ENCODE results near the gene RNF17.
A peak's percentile ranks its signal among the peaks of the same experiment; 100 is the strongest.

Gene RNF17

GRCh38 chr13:24916464-24916863 is 152.5 kb downstream of the RNF17 start:
- Histone ChIP-seq H3K4me3 (ENCODE audit: low read depth in 1 of 2, low read length in 1 of 2) (no peak overlapping the region), H3K36me3 (no peaks in the 10 kb centered on the region), H3K9me3 (no peaks in the 10 kb centered on the region), H3K27me3 (no peaks in the 10 kb centered on the region), H3K27ac (no peak overlapping the region), H3K4me1 (ENCODE audit: control insufficient read depth in 1 of 2, insufficient read depth in 1 of 2, low read depth in 1 of 2, low read length in 1 of 2) (no peaks in the 10 kb centered on the region)
- TF ChIP-seq CTCF (IDR thresholded peaks at IDR 0.05) = no peak

- TF ChIP-seq CTCF (IDR thresholded peaks at IDR 0.05) = no peak
- H3K36me3 ChIP-seq = no peaks in the 10 kb centered on the region
- no peak overlapping the region for H3K27ac ChIP-seq
- H3K4me1 ChIP-seq (ENCODE audit: control insufficient read depth in 1 of 2, insufficient read depth in 1 of 2, low read depth in 1 of 2, low read length in 1 of 2) = peaks cover 7 to 12% of the 10 kb centered on the region in 2 experiments
- no peaks in the 10 kb centered on the region for H3K9me3 ChIP-seq
- no peaks in the 10 kb centered on the region for H3K27me3 ChIP-seq
- no peak overlapping the region for H3K4me3 ChIP-seq (ENCODE audit: low read depth in 1 of 2, low read length in 1 of 2)
These were observed 157.0 kb downstream of the RNF17 start for GRCh38 chr13:24921003-24921402.

GRCh38 chr13:24921881-24922280 is 157.9 kb downstream of the RNF17 start:
- Histone ChIP-seq H3K4me1 (ENCODE audit: control insufficient read depth in 1 of 2, insufficient read depth in 1 of 2, low read depth in 1 of 2, low read length in 1 of 2) (peaks cover 7 to 12% of the 10 kb centered on the region in 2 experiments), H3K4me3 (ENCODE audit: low read depth in 1 of 2, low read length in 1 of 2) (peak overlapping the region; percentile 78 to 87), H3K27me3 (no peaks in the 10 kb centered on the region), H3K36me3 (no peaks in the 10 kb centered on the region), H3K9me3 (no peaks in the 10 kb centered on the region), H3K27ac (no peak overlapping the region)
- TF ChIP-seq CTCF (IDR thresholded peaks at IDR 0.05) = no peak

GRCh38 chr13:24922387-24922744 is 158.4 kb downstream of the RNF17 start:
- Histone ChIP-seq H3K4me3 (ENCODE audit: low read depth in 1 of 2, low read length in 1 of 2) (peak overlapping the region; percentile 78 to 87), H3K27me3 (no peaks in the 10 kb centered on the region), H3K4me1 (ENCODE audit: control insufficient read depth in 1 of 2, insufficient read depth in 1 of 2, low read depth in 1 of 2, low read length in 1 of 2) (peaks cover 7 to 12% of the 10 kb centered on the region in 2 experiments), H3K36me3 (no peaks in the 10 kb centered on the region), H3K9me3 (no peaks in the 10 kb centered on the region), H3K27ac (peak overlapping the region; percentile 77)
- TF ChIP-seq CTCF (IDR thresholded peaks at IDR 0.05) = no peak

- Histone ChIP-seq H3K36me3 (no peaks in the 10 kb centered on the region), H3K9me3 (no peaks in the 10 kb centered on the region), H3K4me1 (ENCODE audit: control insufficient read depth in 1 of 2, insufficient read depth in 1 of 2, low read depth in 1 of 2, low read length in 1 of 2) (peaks cover 7 to 12% of the 10 kb centered on the region in 2 experiments), H3K4me3 (ENCODE audit: low read depth in 1 of 2, low read length in 1 of 2) (peak overlapping the region; percentile 78 to 87), H3K27me3 (no peaks in the 10 kb centered on the region), H3K27ac (peak overlapping the region; percentile 77)
- peak; percentile 56 for TF ChIP-seq CTCF (IDR thresholded peaks at IDR 0.05)
These were observed 159.0 kb downstream of the RNF17 start for GRCh38 chr13:24922745-24923591.

Data from neutrophil (primary cell).